ENCODE measurements around the gene MCRIP2.

- no peak for TF ChIP-seq POLR2A (IDR thresholded peaks at IDR 0.05)
- TF ChIP-seq CTCF (IDR thresholded peaks at IDR 0.05 in 8 of 11, conservative IDR thresholded peaks at IDR 0.05 in 3 of 11): no peak
Measured at GRCh38 chr16:662597-662996, 21.0 kb downstream of the MCRIP2 start.

Data from spleen (tissue), 7 donors.